Breast epithelium (tissue), 4 donors: ENCODE results near the gene PGP. TPM values are rescaled to one million over a fixed set of nuclear protein-coding genes. Genes with fewer than 3 reads are reported as not detected.
A peak's percentile ranks its signal among the peaks of the same experiment; 100 is the strongest.

Experiments
- DNase-seq, 2 donors: peaks; one replicate each; pipeline ENCODE4 v3.0.0-alpha.2; 2019; ENCODE audit warnings: low spot score in 2 of 2
- H3K27ac ChIP-seq, 2 donors: fragments of 200-600 bp; sonication (generic) in 1 of 2; one replicate each; pipeline ENCODE4 v1.5.1; 2016 to 2019; ENCODE audit warnings: mild to moderate bottlenecking in 1 of 2
- H3K27me3 ChIP-seq, 2 donors: fragments of 200-600 bp; sonication (generic) in 1 of 2; one replicate each; pipeline versions ENCODE4 v1.5.1 to v1.6.0; 2017 to 2019; ENCODE audit warnings: control low read depth in 1 of 2, mild to moderate bottlenecking in 1 of 2
- H3K36me3 ChIP-seq: fragments of 200-600 bp; one replicate; pipeline ENCODE4 v1.5.1; 2019
- H3K4me1 ChIP-seq, 2 donors: fragments of 200-600 bp; sonication (generic); one replicate each; pipeline ENCODE4 v1.5.1; 2016 to 2019; ENCODE audit warnings: control low read depth in 1 of 2
- H3K4me3 ChIP-seq, 3 donors: fragments of 200-600 bp; sonication (generic); 1 replicate in 2 of 3; 2 replicates in 1 of 3; pipeline ENCODE4 v1.5.1; 2016 to 2019; ENCODE audit warnings: mild to moderate bottlenecking in 3 of 3, moderate library complexity in 2 of 3
- H3K9me3 ChIP-seq, 2 donors: fragments of 200-600 bp; sonication (generic) in 1 of 2; one replicate each; pipeline ENCODE4 v1.5.1; 2016 to 2019; ENCODE audit warnings: control low read depth in 1 of 2
- CTCF ChIP-seq, 3 donors: fragments of 450-650 bp; IDR thresholded peaks; one replicate each; pipeline ENCODE4 v1.5.1; 2016 to 2017; ENCODE audit warnings: antibody characterized with exemption in 3 of 3, mild to moderate bottlenecking in 3 of 3, moderate library complexity in 3 of 3
- POLR2A ChIP-seq: fragments of 450-650 bp; IDR thresholded peaks from one replicate; pipeline ENCODE4 v1.6.1; 2016; ENCODE audit warnings: antibody characterized with exemption, mild to moderate bottlenecking, moderate library complexity
- POLR2AphosphoS5 ChIP-seq, 3 donors: sonication (generic); formaldehyde crosslinking; IDR thresholded peaks; one replicate each; pipeline ENCODE4 v1.6.1; 2017; ENCODE audit warnings: antibody characterized with exemption in 3 of 3
- intact Hi-C: fragments of 100-400 bp; cut with DNase I; formaldehyde crosslinking; loops from one replicate; pipeline ENCODE4 v1.15.1; 2023; ENCODE audit warnings: low total_unique reads
- total RNA-seq, 3 donors: library from RNA; depleted of rRNA; stranded (reverse); fragments of >200 nt; gene quantifications; one replicate each; pipeline ENCODE4 v1.1.0, GENCODE V29; 2016

The PGP gene
- total RNA-seq, 3 donors from 2014 or later, result 9.1 to 14.7 (median 12.9) TPM

- H3K27ac ChIP-seq, result no peak overlapping the region
- no peak for DNase-seq
- no peaks in the 10 kb centered on the region for H3K36me3 ChIP-seq
- H3K27me3 ChIP-seq, result no peaks in the 10 kb centered on the region
- intact Hi-C loops, result no loop called here
- no peak for TF ChIP-seq CTCF (IDR thresholded peaks at IDR 0.05)
- H3K9me3 ChIP-seq, result no peaks in the 10 kb centered on the region
- no peak overlapping the region for H3K4me3 ChIP-seq
- no peaks in the 10 kb centered on the region for H3K4me1 ChIP-seq
Measured at GRCh38 chr16:2183671-2184070, 31.0 kb downstream of the PGP start.

DNA sequence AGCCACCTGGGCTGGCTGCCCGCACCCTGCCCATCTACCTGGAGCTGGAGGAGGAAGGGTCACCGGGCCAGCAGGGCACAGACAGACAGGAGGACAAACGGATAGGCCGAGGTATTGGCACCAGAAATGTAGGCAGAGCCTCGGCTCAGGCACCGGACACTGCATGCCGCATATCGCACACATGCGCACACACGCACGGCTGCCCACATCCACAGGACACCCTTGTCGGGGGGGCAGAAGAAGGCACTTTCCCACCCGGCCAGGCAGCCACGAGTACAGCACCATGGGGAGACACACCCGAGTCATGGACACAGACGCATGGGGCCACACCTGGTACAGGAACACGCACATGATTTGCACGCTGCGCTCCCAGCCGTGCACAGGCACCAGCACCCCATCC lies 32.7 kb downstream of the PGP start:
- no peaks in the 10 kb centered on the region for H3K36me3 ChIP-seq
- intact Hi-C loops, result no loop called here
- H3K9me3 ChIP-seq, result no peaks in the 10 kb centered on the region
- no peaks in the 10 kb centered on the region for H3K4me1 ChIP-seq
- H3K27me3 ChIP-seq, result no peaks in the 10 kb centered on the region
- H3K27ac ChIP-seq, result no peak overlapping the region
- no peak overlapping the region for H3K4me3 ChIP-seq
- no peak for DNase-seq
- TF ChIP-seq POLR2A (no peak), POLR2AphosphoS5 (IDR thresholded peaks at IDR 0.05) (no peak), CTCF (IDR thresholded peaks at IDR 0.05) (no peak)

DNA sequence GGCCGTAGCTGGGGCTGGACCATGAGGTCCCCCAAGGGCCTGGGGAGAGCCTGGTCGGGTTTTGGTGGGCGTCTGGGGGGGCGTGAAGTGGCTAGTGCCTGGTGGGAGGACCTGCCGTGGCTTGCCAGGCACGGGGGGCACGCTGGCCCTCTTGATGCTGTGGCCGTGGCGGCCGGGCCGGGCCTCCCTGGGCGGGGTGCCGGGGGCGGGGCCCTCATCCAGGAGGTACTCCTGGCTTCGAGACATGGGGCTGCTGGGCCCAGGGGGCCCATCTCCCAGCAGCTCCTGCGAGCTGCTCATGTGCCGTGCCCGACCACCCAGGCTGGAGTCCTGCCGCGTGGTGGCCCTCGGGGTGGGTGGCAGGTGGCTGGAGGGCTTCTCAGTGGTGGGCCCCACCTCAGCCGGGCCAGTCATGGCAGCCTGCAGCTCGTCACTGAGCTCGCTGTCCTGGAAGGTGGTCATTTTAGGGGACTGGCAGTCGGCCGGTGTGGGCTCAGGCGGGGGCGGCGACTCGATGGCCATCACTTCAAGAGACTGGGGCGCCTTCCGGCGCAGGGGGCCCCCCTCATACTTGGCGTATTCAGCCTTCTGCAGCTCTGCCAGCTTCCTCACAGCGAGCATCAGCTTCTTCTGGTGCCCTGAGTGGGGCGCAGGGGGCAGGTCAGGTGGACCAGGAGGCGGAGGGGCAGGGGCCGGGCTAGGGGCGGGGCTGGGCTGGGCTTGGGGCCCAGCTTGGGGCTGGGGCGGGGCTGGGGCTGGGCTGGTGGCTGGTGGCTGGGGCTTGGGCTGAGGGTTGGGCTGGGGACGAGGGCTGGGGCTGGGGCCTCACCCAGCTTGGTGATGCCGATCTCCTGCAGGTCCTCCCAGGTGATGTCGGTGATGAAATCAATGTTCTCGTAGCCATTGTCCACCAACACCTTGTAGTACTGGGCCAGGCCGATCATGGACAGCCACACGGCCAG lies 33.4 kb downstream of the PGP start:
- H3K4me3 ChIP-seq, result no peak overlapping the region
- TF ChIP-seq POLR2AphosphoS5 (IDR thresholded peaks at IDR 0.05) (no peak), POLR2A (no peak), CTCF (IDR thresholded peaks at IDR 0.05) (no peak)
- no peak overlapping the region for H3K27ac ChIP-seq
- H3K4me1 ChIP-seq, result no peaks in the 10 kb centered on the region
- DNase-seq, result no peak
- H3K27me3 ChIP-seq, result no peaks in the 10 kb centered on the region
- H3K36me3 ChIP-seq, result no peaks in the 10 kb centered on the region
- intact Hi-C loops, result no loop called here
- no peaks in the 10 kb centered on the region for H3K9me3 ChIP-seq

- DNase-seq, result no peak
- H3K27me3 ChIP-seq, result no peaks in the 10 kb centered on the region
- no peaks in the 10 kb centered on the region for H3K4me1 ChIP-seq
- no peak overlapping the region for H3K4me3 ChIP-seq
- no peaks in the 10 kb centered on the region for H3K9me3 ChIP-seq
- H3K27ac ChIP-seq, result no peak overlapping the region
- intact Hi-C loops, result no loop called here
- TF ChIP-seq POLR2A (no peak), POLR2AphosphoS5 (IDR thresholded peaks at IDR 0.05) (no peak), CTCF (IDR thresholded peaks at IDR 0.05) (no peak)
- peaks cover 2% of the 10 kb centered on the region for H3K36me3 ChIP-seq
Measured at GRCh38 chr16:2180461-2180860, 34.2 kb downstream of the PGP start.

GRCh38 chr16:2179576-2179975 lies 35.1 kb downstream of the PGP start:
- Histone ChIP-seq H3K4me1 (no peaks in the 10 kb centered on the region), H3K4me3 (peak overlapping the region in 1 of 3 donors; percentile 11), H3K27me3 (no peaks in the 10 kb centered on the region), H3K36me3 (peaks cover 4% of the 10 kb centered on the region), H3K9me3 (no peaks in the 10 kb centered on the region), H3K27ac (no peak overlapping the region)
- no peak for DNase-seq
- TF ChIP-seq CTCF (IDR thresholded peaks at IDR 0.05) (no peak), POLR2AphosphoS5 (IDR thresholded peaks at IDR 0.05) (no peak), POLR2A (no peak)
- intact Hi-C loops, result no loop called here
